Thoracic aorta (tissue), 2 donors: ENCODE measurements around the gene SPPL3. TPM values are rescaled to one million over a fixed set of nuclear protein-coding genes. Genes with fewer than 3 reads are reported as not detected.

ENCODE experiments used
- ATAC-seq: fragments of 150-250 bp; one replicate; pipeline ENCODE4 v1.8.0; 2017; ENCODE audit warnings: low read depth; ENCODE audit not compliant: insufficient number of reproducible peaks, low FRiP score
- DNase-seq: peaks from one replicate; pipeline ENCODE4 v3.0.0-alpha.2; 2020; ENCODE audit warnings: low spot score
- H3K27ac ChIP-seq, 2 donors: fragments of 200-600 bp; sonication (generic); 1 replicate in 1 of 2; 2 replicates in 1 of 2; pipeline ENCODE4 v1.5.1; 2016; ENCODE audit warnings: mild to moderate bottlenecking in 2 of 2, moderate library complexity in 2 of 2
- H3K27me3 ChIP-seq: fragments of 200-600 bp; sonication (generic); replicated peaks from 2 replicates; pipeline ENCODE4 v1.6.0; 2016; ENCODE audit warnings: mild to moderate bottlenecking; ENCODE audit not compliant: insufficient read depth
- H3K36me3 ChIP-seq: fragments of 200-600 bp; sonication (generic); one replicate; pipeline ENCODE4 v1.5.1; 2016
- H3K4me1 ChIP-seq, 2 donors: fragments of 200-600 bp; sonication (generic); 1 replicate in 1 of 2; 2 replicates in 1 of 2; pipeline versions ENCODE4 v1.5.1 to v1.6.0; 2016; ENCODE audit warnings: low read depth in 2 of 2, mild to moderate bottlenecking in 1 of 2; ENCODE audit not compliant: control insufficient read depth in 1 of 2
- H3K4me3 ChIP-seq: fragments of 200-600 bp; sonication (generic); 2 replicates; pipeline ENCODE4 v1.5.1; 2016; ENCODE audit warnings: mild to moderate bottlenecking
- H3K9me3 ChIP-seq: fragments of 200-600 bp; sonication (generic); 2 replicates; pipeline ENCODE4 v1.5.1; 2016
- CTCF ChIP-seq: fragments of 200-600 bp; sonication (generic); IDR thresholded peaks from one replicate; pipeline ENCODE4 v1.5.1; 2019; ENCODE audit warnings: antibody characterized with exemption
- total RNA-seq, 2 donors: library from RNA; depleted of rRNA; stranded (reverse); fragments of >200 nt; gene quantifications; one replicate each; pipeline versions ENCODE4 v1.1.0 to v1.2.3, GENCODE V29; 2016

The SPPL3 gene
- total RNA-seq, 2 donors from 2014 or later: 23.7 to 24.8 TPM

GRCh38 chr12:120866108-120866507 lies 38.0 kb downstream of the SPPL3 start:
- Histone ChIP-seq H3K27ac (no peak overlapping the region), H3K36me3 (no peaks in the 10 kb centered on the region), H3K4me3 (no peak overlapping the region), H3K4me1 (peaks cover 0 to 16% of the 10 kb centered on the region in 2 donors), H3K27me3 (no peaks in the 10 kb centered on the region), H3K9me3 (no peaks in the 10 kb centered on the region)
- ATAC-seq: no peak
- no peak for DNase-seq
- no peak for TF ChIP-seq CTCF

GRCh38 chr12:120865098-120865497 lies 39.1 kb downstream of the SPPL3 start:
- H3K27ac ChIP-seq: no peak overlapping the region
- H3K4me3 ChIP-seq: no peak overlapping the region
- no peaks in the 10 kb centered on the region for H3K9me3 ChIP-seq
- TF ChIP-seq CTCF: no peak
- DNase-seq: no peak
- ATAC-seq: no peak
- no peaks in the 10 kb centered on the region for H3K36me3 ChIP-seq
- peaks cover 0 to 16% of the 10 kb centered on the region in 2 donors for H3K4me1 ChIP-seq
- no peaks in the 10 kb centered on the region for H3K27me3 ChIP-seq

GRCh38 chr12:120862664-120863063 lies 41.5 kb downstream of the SPPL3 start:
- H3K9me3 ChIP-seq: no peaks in the 10 kb centered on the region
- no peaks in the 10 kb centered on the region for H3K27me3 ChIP-seq
- no peaks in the 10 kb centered on the region for H3K36me3 ChIP-seq
- no peak for TF ChIP-seq CTCF
- H3K4me3 ChIP-seq: no peak overlapping the region
- no peak for DNase-seq
- ATAC-seq: no peak
- H3K4me1 ChIP-seq: peaks cover 0 to 16% of the 10 kb centered on the region in 2 donors
- H3K27ac ChIP-seq: no peak overlapping the region

- Histone ChIP-seq H3K4me3 (no peak overlapping the region), H3K27me3 (no peaks in the 10 kb centered on the region), H3K9me3 (no peaks in the 10 kb centered on the region), H3K36me3 (no peaks in the 10 kb centered on the region), H3K27ac (no peak overlapping the region), H3K4me1 (peaks cover 7 to 11% of the 10 kb centered on the region in 2 donors)
- no peak for ATAC-seq
- no peak for TF ChIP-seq CTCF
- DNase-seq: no peak
These were observed 42.9 kb downstream of the SPPL3 start for GRCh38 chr12:120861074-120861795.

GRCh38 chr12:120858306-120859088 lies 45.7 kb downstream of the SPPL3 start:
- no peak overlapping the region for H3K27ac ChIP-seq
- no peak overlapping the region for H3K4me3 ChIP-seq
- no peaks in the 10 kb centered on the region for H3K27me3 ChIP-seq
- no peak for ATAC-seq
- no peaks in the 10 kb centered on the region for H3K9me3 ChIP-seq
- TF ChIP-seq CTCF: no peak
- peaks cover 14 to 23% of the 10 kb centered on the region in 2 donors for H3K4me1 ChIP-seq
- no peak for DNase-seq
- no peaks in the 10 kb centered on the region for H3K36me3 ChIP-seq
